Left lung (tissue), 10 donors: ENCODE measurements around the gene LEMD1. TPM values are rescaled to one million over a fixed set of nuclear protein-coding genes. Genes with fewer than 3 reads are reported as not detected.

ENCODE experiments used
- ATAC-seq: fragments of 200-7000 bp; cut with Tn5 transposase; one replicate; pipeline ENCODE4 v1.9.1; 2020; ENCODE audit warnings: moderate library complexity
- DNase-seq, 4 donors: peaks; one replicate each; pipeline ENCODE4 v3.0.0-alpha.2; 2013 to 2020
- H3K27ac ChIP-seq, 2 donors: fragments of 200-600 bp; sonication (generic) in 1 of 2; one replicate each; pipeline versions ENCODE4 v1.5.0 to v1.8.0; 2020 to 2021
- H3K27me3 ChIP-seq, 2 donors: fragments of 200-600 bp; sonication (generic) in 1 of 2; one replicate each; pipeline versions ENCODE4 v1.5.0 to v1.8.0; 2020 to 2021
- H3K36me3 ChIP-seq, 2 donors: fragments of 200-600 bp; sonication (generic) in 1 of 2; one replicate each; pipeline versions ENCODE4 v1.5.0 to v1.8.0; 2020 to 2021
- H3K4me1 ChIP-seq, 2 donors: fragments of 200-600 bp; one replicate each; pipeline ENCODE4 v1.8.0; 2021
- H3K4me3 ChIP-seq, 2 donors: fragments of 200-600 bp; sonication (generic) in 1 of 2; one replicate each; pipeline versions ENCODE4 v1.5.0 to v1.8.0; 2020 to 2021; ENCODE audit warnings: mild to moderate bottlenecking in 1 of 2
- H3K9me3 ChIP-seq, 2 donors: fragments of 200-600 bp; sonication (generic) in 1 of 2; one replicate each; pipeline versions ENCODE4 v1.5.0 to v1.8.0; 2020 to 2021
- CTCF ChIP-seq, 2 donors: fragments of 200-600 bp; sonication (generic) in 1 of 2; IDR thresholded peaks; one replicate each; pipeline versions ENCODE4 v1.5.0 to v1.8.0; 2021; ENCODE audit warnings: antibody characterized with exemption in 2 of 2
- intact Hi-C, 2 donors: fragments of 100-400 bp; cut with DNase I; formaldehyde crosslinking; loops; one replicate each; pipeline versions ENCODE4 v1.11.2 to v1.14.2; 2022
- polyA plus RNA-seq, 6 donors: library from polyadenylated mRNA; unstranded; fragments of 120-200 nt; gene quantifications; one replicate each; pipeline ENCODE4 v1.2.1, GENCODE V29; 2013; ENCODE audit not compliant: insufficient read length in 6 of 6
- total RNA-seq, 2 donors: library from RNA; stranded (reverse); fragmentation: NEBNext Ultra II Directional; extraction: Animal tissue kit (Norgen Biotek cat#: 25700); gene quantifications; one replicate each; pipeline ENCODE4 v1.2.1, GENCODE V29; 2021
- donor health status: DM: no; HTN: yes; CAD: no.
- donor health status: DM: no; HTN: no; CAD: no.

Gene LEMD1
- total and polyA plus RNA-seq, 8 donors: 2.1 to 4.4 (median 3.5) TPM

GRCh38 chr1:205398586-205398985, 23.3 kb downstream of the LEMD1 start:
- no peak overlapping the region for H3K4me3 ChIP-seq
- intact Hi-C loops: no loop called here
- H3K36me3 ChIP-seq: no peaks in the 10 kb centered on the region
- no peaks in the 10 kb centered on the region for H3K9me3 ChIP-seq
- peaks cover 0 to 19% of the 10 kb centered on the region in 2 donors for H3K27me3 ChIP-seq
- no peak for TF ChIP-seq CTCF (IDR thresholded peaks at IDR 0.05)
- H3K4me1 ChIP-seq: no peaks in the 10 kb centered on the region
- H3K27ac ChIP-seq: no peak overlapping the region
- ATAC-seq (no peak), DNase-seq (no peak)

GRCh38 chr1:205396967-205397616, 24.8 kb downstream of the LEMD1 start:
- H3K4me1 ChIP-seq: no peaks in the 10 kb centered on the region
- DNase-seq (no peak), ATAC-seq (peak; percentile 96)
- H3K27me3 ChIP-seq: peaks cover 0 to 20% of the 10 kb centered on the region in 2 donors
- no peak overlapping the region for H3K4me3 ChIP-seq
- no peaks in the 10 kb centered on the region for H3K9me3 ChIP-seq
- no peak overlapping the region for H3K27ac ChIP-seq
- intact Hi-C loops: no loop called here
- peak; percentile 53 to 56 for TF ChIP-seq CTCF (IDR thresholded peaks at IDR 0.05)
- H3K36me3 ChIP-seq: no peaks in the 10 kb centered on the region

- DNase-seq (no peak), ATAC-seq (no peak)
- Histone ChIP-seq H3K27ac (no peak overlapping the region), H3K4me1 (no peaks in the 10 kb centered on the region), H3K9me3 (no peaks in the 10 kb centered on the region), H3K4me3 (no peak overlapping the region), H3K36me3 (no peaks in the 10 kb centered on the region), H3K27me3 (peaks cover 0 to 32% of the 10 kb centered on the region in 2 donors)
- intact Hi-C loops: no loop called here
- TF ChIP-seq CTCF (IDR thresholded peaks at IDR 0.05): no peak
Measured at GRCh38 chr1:205395616-205396015, 26.2 kb downstream of the LEMD1 start.

- DNase-seq (no peak), ATAC-seq (no peak)
- H3K27me3 ChIP-seq: peaks cover 0 to 39% of the 10 kb centered on the region in 2 donors
- no peak for TF ChIP-seq CTCF (IDR thresholded peaks at IDR 0.05)
- no peak overlapping the region for H3K4me3 ChIP-seq
- no peaks in the 10 kb centered on the region for H3K36me3 ChIP-seq
- intact Hi-C loops: no loop called here
- H3K4me1 ChIP-seq: no peaks in the 10 kb centered on the region
- no peaks in the 10 kb centered on the region for H3K9me3 ChIP-seq
- H3K27ac ChIP-seq: no peak overlapping the region
Measured at GRCh38 chr1:205392650-205393049, 29.2 kb downstream of the LEMD1 start.

- intact Hi-C loops: no loop called here
- no peak overlapping the region for H3K27ac ChIP-seq
- TF ChIP-seq CTCF (IDR thresholded peaks at IDR 0.05): no peak
- H3K9me3 ChIP-seq: no peaks in the 10 kb centered on the region
- no peaks in the 10 kb centered on the region for H3K4me1 ChIP-seq
- DNase-seq (no peak), ATAC-seq (no peak)
- peaks cover 0 to 34% of the 10 kb centered on the region in 2 donors for H3K27me3 ChIP-seq
- H3K36me3 ChIP-seq: no peaks in the 10 kb centered on the region
- no peak overlapping the region for H3K4me3 ChIP-seq
Measured at GRCh38 chr1:205391386-205391785, 30.5 kb downstream of the LEMD1 start.
